Measurements from ENCODE around the gene PRKCE. TPM values are rescaled to one million over a fixed set of nuclear protein-coding genes. Genes with fewer than 3 reads are reported as not detected.

Gene PRKCE
- total RNA-seq, 1 experiment from 2014 or later: 14.8 TPM

GRCh38 chr2:46146866-46147502 is 495.5 kb downstream of the PRKCE start:
- CTCF ChIA-PET: no interaction called here
- H3K27me3 ChIP-seq (ENCODE audit: insufficient read depth, low read length): no peaks in the 10 kb centered on the region
- POLR2A ChIA-PET: no interaction called here
- no peaks in the 10 kb centered on the region for H3K36me3 ChIP-seq (ENCODE audit: control insufficient read depth in 1 of 2, insufficient read depth in 2 of 2, low read length in 2 of 2)
- no TSS peak for BruUV-seq (replicated peaks)
- no peaks in the 10 kb centered on the region for H3K79me2 ChIP-seq (ENCODE audit: insufficient read depth, low read length)
- DNase-seq (ENCODE audit: low read depth, low spot score): no peak
- H3K4me2 ChIP-seq (ENCODE audit: low read length): no peak overlapping the region
- no peak overlapping the region for H3K9ac ChIP-seq (ENCODE audit: low read length)
- H3K9me3 ChIP-seq (ENCODE audit: control insufficient read depth in 1 of 2, insufficient read depth in 1 of 2, low read depth in 1 of 2, low read length in 2 of 2): no peaks in the 10 kb centered on the region
- no peak for TF ChIP-seq SP1 (IDR thresholded peaks at IDR 0.05; ENCODE audit: low read depth)
- TF ChIP-seq EZH2phosphoT487 (IDR thresholded peaks at IDR 0.05; ENCODE audit: borderline replicate concordance): no peak
- no peak for TF ChIP-seq REST (IDR thresholded peaks at IDR 0.05; ENCODE audit: low read depth)
- TF ChIP-seq POLR2AphosphoS5 (IDR thresholded peaks at IDR 0.05; ENCODE audit: low read depth, low read length): no peak
- no peak for TF ChIP-seq YY1 (IDR thresholded peaks at IDR 0.05; ENCODE audit: extremely low read depth, insufficient replicate concordance, low read depth, low read length)
- no peak for TF ChIP-seq JUND (IDR thresholded peaks at IDR 0.05)
- no peak for TF ChIP-seq CEBPB (IDR thresholded peaks at IDR 0.05; ENCODE audit: low read depth)
- TF ChIP-seq POLR2A (IDR thresholded peaks at IDR 0.05; ENCODE audit: borderline replicate concordance, extremely low read depth, insufficient read depth, insufficient read length): no peak
- no peak for ATAC-seq
- RAD21 ChIA-PET (ENCODE audit: low non-redundant PET in 1 of 2, low total read pairs in 2 of 2, uncharacterized antibody in 2 of 2, unreplicated experiment in 2 of 2): no interaction called here
- no peak overlapping the region for H2AFZ ChIP-seq (ENCODE audit: low read depth, low read length, poor library complexity, severe bottlenecking)
- peaks cover 8 to 23% of the 10 kb centered on the region in 2 experiments for H3K4me1 ChIP-seq (ENCODE audit: control insufficient read depth in 1 of 2, insufficient read depth in 2 of 2, low read length in 2 of 2)
- intact Hi-C loops (cut with micrococcal nuclease): no loop called here
- no peaks in the 10 kb centered on the region for H3K9me2 ChIP-seq (ENCODE audit: insufficient read depth)
- no peaks in the 10 kb centered on the region for H4K20me1 ChIP-seq (ENCODE audit: insufficient read depth)
- no peak overlapping the region for H3K4me3 ChIP-seq (replicated peaks in 1 of 2; ENCODE audit: low read depth in 1 of 2, low read length in 2 of 2)
- no peak overlapping the region for H3K27ac ChIP-seq (ENCODE audit: low read depth, low read length)
